Activated CD4-positive, alpha-beta memory T cell treated with anti-CD3 and anti-CD28 coated beads for 36 hours (primary cell): Measurements from ENCODE around the gene SERAC1. TPM values are rescaled to one million over a fixed set of nuclear protein-coding genes. Genes with fewer than 3 reads are reported as not detected.

Experiments
- CTCF ChIA-PET: fragments of 350-600 bp; sonication (Branson Sonifier 250); formaldehyde crosslinking; loops from one replicate; lab custom pipeline; 2021; ENCODE audit warnings: antibody characterized with exemption, inconsistent platforms; lab: Charles Lee
- POLR2A ChIA-PET: fragments of 350-600 bp; sonication (Branson Sonifier 250); formaldehyde crosslinking; loops from one replicate; lab custom pipeline; 2021; ENCODE audit warnings: antibody characterized with exemption; lab: Charles Lee
- DNase-seq: peaks from one replicate; pipeline ENCODE4 v3.0.0-alpha.2; 2020
- H3K27ac Mint-ChIP-seq: one replicate; pipeline ENCODE4 v1.8.0; 2021; ENCODE audit warnings: mixed read lengths
- H3K27me3 Mint-ChIP-seq: one replicate; pipeline ENCODE4 v1.8.0; 2021; ENCODE audit warnings: mixed read lengths
- H3K36me3 Mint-ChIP-seq: one replicate; pipeline ENCODE4 v1.8.0; 2021; ENCODE audit warnings: mixed read lengths
- H3K4me1 Mint-ChIP-seq: one replicate; pipeline ENCODE4 v1.8.0; 2021; ENCODE audit warnings: low read depth, mixed read lengths
- H3K4me3 Mint-ChIP-seq: one replicate; pipeline ENCODE4 v1.8.0; 2021; ENCODE audit warnings: mild to moderate bottlenecking, mixed read lengths
- H3K9me3 Mint-ChIP-seq: one replicate; pipeline ENCODE4 v1.8.0; 2021; ENCODE audit warnings: mixed read lengths
- intact Hi-C: fragments of 100-400 bp; cut with micrococcal nuclease; formaldehyde crosslinking; loops from one replicate; pipeline ENCODE4 v1.15.1; 2023
- total RNA-seq, 2 experiments: library from RNA; stranded (reverse); gene quantifications; one replicate each; pipeline ENCODE4 v1.2.3, GENCODE V29; 2021

The SERAC1 gene
- total RNA-seq, 2 experiments from 2014 or later = 7.8 to 8.9 TPM

DNA sequence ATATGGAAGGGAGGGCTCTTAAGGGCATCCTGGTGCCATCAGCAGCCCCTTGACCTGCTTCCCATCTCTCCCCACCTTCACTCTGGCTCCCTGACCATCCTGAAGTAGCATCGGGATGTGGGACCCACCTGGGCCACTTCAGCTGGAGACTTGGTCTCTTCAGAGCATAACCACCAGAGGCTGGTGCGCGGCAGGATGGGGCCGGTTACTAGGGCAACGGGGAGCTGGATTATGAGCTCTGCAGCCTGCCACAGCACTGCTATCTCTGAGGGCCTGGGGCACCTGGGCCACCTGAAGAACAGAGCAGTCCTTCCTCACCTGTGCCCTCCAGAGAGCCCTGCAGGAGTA is 106.7 kb downstream of the SERAC1 start:
- no peak overlapping the region for H3K4me3 Mint-ChIP-seq
- no peaks in the 10 kb centered on the region for H3K27me3 Mint-ChIP-seq
- CTCF ChIA-PET = interaction anchor here (2.1 to 3.2 kb wide), 2 partner anchors 10 to 35 kb away, joined by 8 to 18 read pairs; no protein-coding TSS in a partner anchor

DNA sequence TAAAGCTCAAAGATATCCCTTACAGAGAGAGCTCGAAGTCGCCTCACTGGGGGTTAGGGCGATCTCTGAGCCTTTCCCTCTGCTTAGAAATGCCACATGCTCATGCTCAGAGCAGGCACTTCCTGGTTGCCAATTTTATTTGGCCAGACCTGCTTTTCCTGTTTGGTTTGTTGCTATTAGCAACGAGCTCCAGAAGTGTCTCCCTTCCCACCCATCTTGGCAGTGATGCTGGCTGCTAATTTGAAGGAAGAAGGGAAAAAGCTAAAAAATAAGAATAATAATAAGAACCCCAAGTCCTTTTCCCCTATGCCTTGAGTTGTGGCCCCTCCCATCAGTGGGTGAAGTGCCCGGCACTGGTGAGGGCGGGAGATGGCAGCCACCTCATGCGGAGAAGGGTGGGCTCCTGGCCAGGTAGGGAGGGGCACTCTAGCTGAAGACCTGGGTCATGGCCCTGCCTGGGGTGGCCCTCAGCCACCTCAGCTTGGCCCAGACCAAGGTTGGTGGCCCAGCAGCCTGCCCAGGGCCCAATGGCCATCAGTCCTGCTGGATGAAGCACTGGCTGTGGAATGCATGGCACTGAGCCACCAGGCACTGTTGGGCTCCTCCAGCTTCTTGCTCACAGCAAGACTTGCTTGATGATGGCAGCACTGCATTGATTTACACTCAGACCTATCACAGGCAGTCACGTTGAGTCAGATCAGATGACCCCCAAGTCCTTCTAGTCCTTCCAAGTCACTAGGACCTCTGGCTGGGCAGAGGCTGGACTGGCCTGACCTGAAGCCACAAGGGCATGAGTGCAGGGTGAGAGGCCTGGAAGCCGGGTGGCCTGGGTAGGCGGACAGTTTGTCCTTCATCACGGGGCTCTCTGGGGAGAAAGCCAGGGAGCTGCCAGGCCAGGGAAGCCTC is 107.4 kb downstream of the SERAC1 start:
- no peak overlapping the region for H3K27ac Mint-ChIP-seq
- peaks cover 31% of the 10 kb centered on the region for H3K4me1 Mint-ChIP-seq
- no peak overlapping the region for H3K4me3 Mint-ChIP-seq
- no peak for DNase-seq
- peaks cover 16% of the 10 kb centered on the region for H3K36me3 Mint-ChIP-seq
- H3K27me3 Mint-ChIP-seq = no peaks in the 10 kb centered on the region
- ChIA-PET CTCF (interaction anchor here (2.1 to 3.2 kb wide), 2 partner anchors 11 to 34 kb away, joined by 8 to 18 read pairs; no protein-coding TSS in a partner anchor), POLR2A (no interaction called here)
- no peaks in the 10 kb centered on the region for H3K9me3 Mint-ChIP-seq
- intact Hi-C loops = no loop called here

More for the DNA sequence above, 106.7 kb downstream of the SERAC1 start:
- Mint-ChIP-seq H3K9me3 (no peaks in the 10 kb centered on the region), H3K27ac (no peak overlapping the region), H3K4me1 (peaks cover 28% of the 10 kb centered on the region), H3K36me3 (peaks cover 14% of the 10 kb centered on the region)
- DNase-seq = no peak
- intact Hi-C loops = no loop called here
- POLR2A ChIA-PET = no interaction called here

Other genes starting within 250 kb of the SERAC1 start
- gene SYNJ2, start 186.4 kb downstream of the SERAC1 start, total RNA-seq = 10 to 100 TPM; 32.2 to 32.3 TPM
- 10 to 100 TPM; 28.4 to 30.8 TPM for gene GTF2H5, start 88 bp upstream of the SERAC1 start, total RNA-seq
- gene TULP4, start 144.2 kb upstream of the SERAC1 start, total RNA-seq = 10 to 100 TPM; 15.9 to 16.3 TPM